MM.1S (cell line): ENCODE data around the gene SLC45A2.

Source experiments
- DNase-seq: peaks from one replicate; pipeline ENCODE4 v3.0.0-alpha.2; 2015
- H2AFZ ChIP-seq: fragments of 300-600 bp; sonication (generic); 2 replicates; pipeline ENCODE4 v1.6.0; 2016; ENCODE audit warnings: antibody characterized with exemption, low read length
- H3F3A ChIP-seq: fragments of 300-600 bp; sonication (generic); 2 replicates; pipeline ENCODE4 v1.6.1; 2016; ENCODE audit warnings: mild to moderate bottlenecking, antibody characterized with exemption, low read length, moderate library complexity, mixed read lengths; ENCODE audit not compliant: insufficient read depth
- H3K27ac ChIP-seq: fragments of 300-600 bp; sonication (generic); 2 replicates; pipeline ENCODE4 v1.5.1; 2016; ENCODE audit warnings: mild to moderate bottlenecking, low read length
- H3K27me3 ChIP-seq: fragments of 300-600 bp; sonication (generic); replicated peaks from 2 replicates; pipeline ENCODE4 v1.6.0; 2016; ENCODE audit warnings: low read length; ENCODE audit not compliant: insufficient read depth
- H3K36me3 ChIP-seq: fragments of 300-600 bp; sonication (generic); replicated peaks from 2 replicates; pipeline ENCODE4 v1.6.1; 2016; ENCODE audit warnings: mild to moderate bottlenecking, low read length, mixed read lengths; ENCODE audit not compliant: insufficient read depth
- H3K4me1 ChIP-seq: fragments of 300-600 bp; sonication (generic); 2 replicates; pipeline ENCODE4 v1.6.1; 2016; ENCODE audit warnings: low read length, mixed read lengths
- H3K4me2 ChIP-seq: fragments of 300-600 bp; sonication (generic); 2 replicates; pipeline ENCODE4 v1.6.0; 2016; ENCODE audit warnings: low read depth, low read length
- H3K4me3 ChIP-seq: fragments of 300-600 bp; sonication (generic); 2 replicates; pipeline ENCODE4 v1.5.1; 2016; ENCODE audit warnings: low read length, mixed read lengths
- H3K79me2 ChIP-seq: fragments of 300-600 bp; sonication (generic); 2 replicates; pipeline ENCODE4 v1.6.1; 2016; ENCODE audit warnings: mixed run types, low read length, mixed read lengths
- H3K9ac ChIP-seq: fragments of 300-600 bp; sonication (generic); 2 replicates; pipeline ENCODE4 v1.6.1; 2016; ENCODE audit warnings: low read length, mixed read lengths
- H3K9me2 ChIP-seq: fragments of 300-600 bp; sonication (generic); replicated peaks from 2 replicates; pipeline ENCODE4 v1.6.1; 2016; ENCODE audit warnings: mild to moderate bottlenecking, low read length, mixed read lengths; ENCODE audit not compliant: insufficient read depth
- H3K9me3 ChIP-seq: fragments of 300-600 bp; sonication (generic); replicated peaks from 2 replicates; pipeline ENCODE4 v1.6.1; 2016; ENCODE audit warnings: mild to moderate bottlenecking, low read length, mixed read lengths; ENCODE audit not compliant: insufficient read depth
- H4K20me1 ChIP-seq: fragments of 300-600 bp; sonication (generic); 2 replicates; pipeline ENCODE4 v1.6.1; 2016; ENCODE audit warnings: mild to moderate bottlenecking, low read length, moderate library complexity, mixed read lengths; ENCODE audit not compliant: insufficient read depth
- CTCF ChIP-seq: fragments of 300-600 bp; sonication (generic); IDR thresholded peaks from 2 replicates; pipeline ENCODE4 v1.5.1; 2016; ENCODE audit warnings: antibody characterized with exemption, low read length, mixed read lengths
- EZH2 ChIP-seq: fragments of 300-600 bp; sonication (generic); optimal IDR thresholded peaks from 2 replicates; pipeline ENCODE3; 2017; ENCODE audit warnings: low read depth, mild to moderate bottlenecking, antibody characterized with exemption, low read length, mixed read lengths
- EZH2phosphoT487 ChIP-seq: fragments of 300-600 bp; sonication (generic); IDR thresholded peaks from 2 replicates; pipeline ENCODE4 v1.6.1; 2018; ENCODE audit warnings: antibody characterized with exemption, low read length

Gene SLC45A2

DNA sequence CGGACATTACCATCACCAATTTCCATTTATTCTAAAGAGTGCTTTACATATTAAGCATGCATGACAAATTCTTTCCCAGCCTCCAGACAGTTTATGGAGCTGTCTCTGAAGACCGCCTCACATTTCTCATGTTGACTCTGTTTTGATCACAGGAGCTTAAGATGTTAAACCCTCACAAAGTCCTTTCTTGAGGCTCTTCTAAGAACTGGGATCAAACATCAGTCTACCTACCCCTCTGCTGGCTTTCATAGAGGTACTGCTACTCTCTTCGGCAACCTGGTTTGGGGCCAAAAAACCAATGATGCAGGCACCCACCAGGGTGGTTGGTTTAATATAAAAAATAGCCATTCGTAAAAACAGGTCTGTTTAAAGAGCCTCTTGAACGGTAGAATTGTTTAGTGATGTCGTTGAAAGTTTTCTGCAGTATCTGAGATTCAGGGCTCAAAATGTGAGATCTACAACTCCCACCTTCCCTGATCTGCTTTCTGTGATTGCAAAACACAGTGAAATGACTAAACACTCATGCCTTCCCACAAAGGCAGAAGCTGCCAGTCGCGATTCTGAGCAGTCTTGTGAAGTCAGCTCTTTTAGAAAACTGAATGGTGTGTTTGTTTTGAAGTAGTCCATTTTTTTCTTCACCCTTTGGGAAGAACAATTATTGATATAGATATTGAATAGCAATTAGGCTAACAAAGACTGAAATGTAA lies 44.8 kb downstream of the SLC45A2 start:
- Histone ChIP-seq H3K27me3 (no peaks in the 10 kb centered on the region), H3F3A (no peaks in the 10 kb centered on the region), H3K36me3 (no peaks in the 10 kb centered on the region), H3K9ac (no peak overlapping the region), H3K4me1 (no peaks in the 10 kb centered on the region), H3K9me3 (no peaks in the 10 kb centered on the region), H3K9me2 (no peaks in the 10 kb centered on the region), H2AFZ (no peak overlapping the region), H3K27ac (no peak overlapping the region), H3K4me3 (no peak overlapping the region), H4K20me1 (no peaks in the 10 kb centered on the region), H3K4me2 (no peak overlapping the region), H3K79me2 (no peaks in the 10 kb centered on the region)
- TF ChIP-seq EZH2 (no peak), CTCF (no peak), EZH2phosphoT487 (no peak)
- no peak for DNase-seq

DNA sequence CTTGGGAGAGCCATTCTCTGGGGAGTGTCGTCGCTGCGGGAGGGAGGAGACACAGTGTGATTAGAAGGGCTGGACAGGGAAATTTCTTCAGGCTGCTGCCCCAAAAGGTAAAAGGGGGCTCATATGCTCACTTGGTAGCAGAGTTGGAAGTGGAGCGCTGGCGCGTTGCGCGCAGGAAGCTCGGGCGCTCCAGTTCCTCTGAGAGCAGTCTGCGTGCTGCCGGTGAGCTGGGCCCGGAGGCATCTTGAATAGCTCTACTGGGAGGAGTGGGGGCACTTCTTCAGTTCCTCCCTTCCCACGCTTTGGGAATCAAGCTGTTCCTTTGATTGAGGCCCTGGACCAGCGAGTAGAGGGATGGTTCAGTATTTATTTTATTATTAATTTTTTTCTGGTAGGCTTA lies 45.6 kb downstream of the SLC45A2 start:
- TF ChIP-seq EZH2phosphoT487 (no peak), EZH2 (no peak), CTCF (no peak)
- no peaks in the 10 kb centered on the region for H3K36me3 ChIP-seq
- no peak overlapping the region for H3K4me3 ChIP-seq
- no peak overlapping the region for H3K9ac ChIP-seq
- H4K20me1 ChIP-seq = no peaks in the 10 kb centered on the region
- no peak overlapping the region for H3K27ac ChIP-seq
- H3K79me2 ChIP-seq = no peaks in the 10 kb centered on the region
- no peak for DNase-seq
- H3K4me1 ChIP-seq = 0 out of 2 replicates have a peak, but pooled peaks cover 5% of the 10 kb centered on the region
- H3K9me2 ChIP-seq = no peaks in the 10 kb centered on the region
- H3F3A ChIP-seq = no peaks in the 10 kb centered on the region
- H2AFZ ChIP-seq = no peak overlapping the region
- no peaks in the 10 kb centered on the region for H3K27me3 ChIP-seq
- no peak overlapping the region for H3K4me2 ChIP-seq
- no peaks in the 10 kb centered on the region for H3K9me3 ChIP-seq

DNA sequence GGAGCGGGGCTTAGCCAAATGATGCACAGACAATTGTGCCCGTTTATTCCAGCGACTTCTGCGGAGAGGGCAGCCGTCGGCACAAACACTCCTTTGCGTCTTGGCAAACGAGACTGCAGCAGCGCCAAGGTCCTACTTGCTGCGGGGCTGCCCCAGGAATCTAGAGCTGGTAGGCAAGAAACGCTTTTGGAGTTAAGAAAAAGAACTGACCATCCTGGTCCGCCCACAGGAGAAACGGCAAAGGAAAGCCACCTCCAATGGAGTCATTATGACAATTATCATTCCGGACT lies 46.0 kb downstream of the SLC45A2 start:
- Histone ChIP-seq H3K36me3 (no peaks in the 10 kb centered on the region), H3K27ac (no peak overlapping the region), H3K27me3 (no peaks in the 10 kb centered on the region), H3K4me1 (peaks cover 8% of the 10 kb centered on the region), H3F3A (no peaks in the 10 kb centered on the region), H3K4me3 (no peak overlapping the region), H4K20me1 (no peaks in the 10 kb centered on the region), H3K4me2 (no peak overlapping the region), H3K9me3 (no peaks in the 10 kb centered on the region), H3K79me2 (no peaks in the 10 kb centered on the region), H3K9me2 (no peaks in the 10 kb centered on the region), H2AFZ (no peak overlapping the region), H3K9ac (no peak overlapping the region)
- DNase-seq = no peak
- TF ChIP-seq EZH2 (no peak), CTCF (no peak), EZH2phosphoT487 (no peak)
